OCI-LY7 (cell line): ENCODE results near the gene TXNIP.

Source experiments
- EZH2phosphoT487 ChIP-seq: fragments of 200-600 bp; sonication (generic); IDR thresholded peaks from 2 replicates; pipeline ENCODE4 v1.6.1; 2018; ENCODE audit warnings: low read depth, borderline replicate concordance, mild to moderate bottlenecking, mixed run types, antibody characterized with exemption, low read length, moderate library complexity, mixed read lengths
- TF ChIP-seq, protein P1 (sequence below): fragments of 200-600 bp; sonication (generic); conservative IDR thresholded peaks from 2 replicates; pipeline ENCODE4 v1.5.1; 2014; ENCODE audit warnings: mild to moderate bottlenecking, antibody characterized with exemption, low read length, moderate library complexity, mixed read lengths

DNA sequence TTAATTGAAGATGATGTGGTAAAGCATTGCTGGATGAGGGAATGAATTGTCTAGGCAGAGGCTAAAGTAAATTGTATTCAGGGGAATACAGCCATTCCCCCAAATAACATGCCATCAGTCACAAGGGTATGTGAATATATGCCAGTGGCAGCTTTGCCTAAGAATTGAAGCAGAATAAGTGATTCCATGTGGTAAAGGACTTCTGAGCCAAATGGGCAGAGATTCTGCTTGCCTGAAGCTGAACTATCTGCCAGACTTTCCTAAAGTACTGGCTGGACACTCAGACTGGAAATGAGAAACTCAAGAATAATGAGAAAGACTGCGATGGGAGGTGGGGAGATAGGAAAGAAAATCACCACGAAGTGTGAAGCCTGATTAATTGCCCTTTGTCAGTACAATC, 40.9 kb downstream of the TXNIP start:
- TF ChIP-seq, protein P1, sequence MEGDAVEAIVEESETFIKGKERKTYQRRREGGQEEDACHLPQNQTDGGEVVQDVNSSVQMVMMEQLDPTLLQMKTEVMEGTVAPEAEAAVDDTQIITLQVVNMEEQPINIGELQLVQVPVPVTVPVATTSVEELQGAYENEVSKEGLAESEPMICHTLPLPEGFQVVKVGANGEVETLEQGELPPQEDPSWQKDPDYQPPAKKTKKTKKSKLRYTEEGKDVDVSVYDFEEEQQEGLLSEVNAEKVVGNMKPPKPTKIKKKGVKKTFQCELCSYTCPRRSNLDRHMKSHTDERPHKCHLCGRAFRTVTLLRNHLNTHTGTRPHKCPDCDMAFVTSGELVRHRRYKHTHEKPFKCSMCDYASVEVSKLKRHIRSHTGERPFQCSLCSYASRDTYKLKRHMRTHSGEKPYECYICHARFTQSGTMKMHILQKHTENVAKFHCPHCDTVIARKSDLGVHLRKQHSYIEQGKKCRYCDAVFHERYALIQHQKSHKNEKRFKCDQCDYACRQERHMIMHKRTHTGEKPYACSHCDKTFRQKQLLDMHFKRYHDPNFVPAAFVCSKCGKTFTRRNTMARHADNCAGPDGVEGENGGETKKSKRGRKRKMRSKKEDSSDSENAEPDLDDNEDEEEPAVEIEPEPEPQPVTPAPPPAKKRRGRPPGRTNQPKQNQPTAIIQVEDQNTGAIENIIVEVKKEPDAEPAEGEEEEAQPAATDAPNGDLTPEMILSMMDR: no peak
- no peak for TF ChIP-seq EZH2phosphoT487
